OCI-LY1 (cell line): Measurements from ENCODE around the gene C20orf96.

Experiments used
- EZH2 ChIP-seq: fragments of 200-600 bp; sonication (generic), shearing (Covaris generic); IDR thresholded peaks from 2 replicates; pipeline ENCODE4 v1.8.0; 2017; ENCODE audit warnings: borderline replicate concordance, mixed run types, mild to moderate bottlenecking, antibody characterized with exemption, low read length, moderate library complexity, mixed read lengths
- TF ChIP-seq, protein P1 (sequence below): fragments of 200-600 bp; sonication (generic), shearing (Covaris generic); IDR thresholded peaks from 2 replicates; pipeline ENCODE4 v1.5.1; 2017; ENCODE audit warnings: mild to moderate bottlenecking, antibody characterized with exemption, low read length, moderate library complexity, mixed read lengths

DNA sequence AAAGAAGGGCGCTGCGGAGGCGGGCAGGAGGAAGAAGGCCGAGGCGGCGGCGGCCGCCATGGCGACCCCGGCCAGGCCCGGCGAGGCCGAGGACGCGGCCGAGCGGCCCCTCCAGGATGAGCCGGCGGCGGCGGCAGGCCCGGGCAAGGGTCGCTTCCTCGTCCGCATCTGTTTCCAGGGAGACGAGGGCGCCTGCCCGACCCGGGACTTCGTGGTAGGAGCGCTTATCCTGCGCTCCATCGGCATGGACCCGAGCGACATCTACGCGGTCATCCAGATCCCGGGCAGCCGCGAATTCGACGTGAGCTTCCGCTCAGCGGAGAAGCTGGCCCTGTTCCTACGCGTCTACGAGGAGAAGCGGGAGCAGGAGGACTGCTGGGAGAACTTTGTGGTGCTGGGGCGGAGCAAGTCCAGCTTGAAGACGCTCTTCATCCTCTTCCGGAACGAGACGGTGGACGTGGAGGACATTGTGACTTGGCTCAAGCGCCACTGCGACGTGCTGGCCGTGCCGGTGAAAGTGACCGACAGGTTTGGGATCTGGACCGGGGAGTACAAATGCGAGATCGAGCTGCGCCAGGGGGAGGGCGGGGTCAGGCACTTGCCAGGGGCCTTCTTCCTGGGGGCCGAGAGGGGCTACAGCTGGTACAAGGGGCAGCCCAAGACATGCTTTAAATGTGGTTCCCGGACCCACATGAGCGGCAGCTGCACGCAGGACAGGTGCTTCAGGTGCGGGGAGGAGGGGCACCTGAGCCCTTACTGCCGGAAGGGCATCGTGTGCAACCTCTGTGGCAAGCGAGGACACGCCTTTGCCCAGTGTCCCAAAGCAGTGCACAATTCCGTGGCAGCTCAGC is 7.6 kb upstream of the C20orf96 start:
- TF ChIP-seq, protein P1, sequence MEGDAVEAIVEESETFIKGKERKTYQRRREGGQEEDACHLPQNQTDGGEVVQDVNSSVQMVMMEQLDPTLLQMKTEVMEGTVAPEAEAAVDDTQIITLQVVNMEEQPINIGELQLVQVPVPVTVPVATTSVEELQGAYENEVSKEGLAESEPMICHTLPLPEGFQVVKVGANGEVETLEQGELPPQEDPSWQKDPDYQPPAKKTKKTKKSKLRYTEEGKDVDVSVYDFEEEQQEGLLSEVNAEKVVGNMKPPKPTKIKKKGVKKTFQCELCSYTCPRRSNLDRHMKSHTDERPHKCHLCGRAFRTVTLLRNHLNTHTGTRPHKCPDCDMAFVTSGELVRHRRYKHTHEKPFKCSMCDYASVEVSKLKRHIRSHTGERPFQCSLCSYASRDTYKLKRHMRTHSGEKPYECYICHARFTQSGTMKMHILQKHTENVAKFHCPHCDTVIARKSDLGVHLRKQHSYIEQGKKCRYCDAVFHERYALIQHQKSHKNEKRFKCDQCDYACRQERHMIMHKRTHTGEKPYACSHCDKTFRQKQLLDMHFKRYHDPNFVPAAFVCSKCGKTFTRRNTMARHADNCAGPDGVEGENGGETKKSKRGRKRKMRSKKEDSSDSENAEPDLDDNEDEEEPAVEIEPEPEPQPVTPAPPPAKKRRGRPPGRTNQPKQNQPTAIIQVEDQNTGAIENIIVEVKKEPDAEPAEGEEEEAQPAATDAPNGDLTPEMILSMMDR = no peak
- TF ChIP-seq EZH2 = no peak
